Measurements from ENCODE around the gene EXOC6.
"Not testable (repeated sequence)": the region's sequence is repeated elsewhere in the genome, so short reads cannot be mapped to it uniquely, and the experiment has no call there.

EXOC6 gene

GRCh38 chr10:92946491-92946890 lies 98.2 kb downstream of the EXOC6 start:
- DNase-seq, result no peak

- not testable (repeated sequence) for DNase-seq
Measured at GRCh38 chr10:92952573-92952972, 104.3 kb downstream of the EXOC6 start.

GRCh38 chr10:92957223-92958010 lies 109.1 kb downstream of the EXOC6 start:
- DNase-seq, result no peak

- no peak for DNase-seq
Measured at GRCh38 chr10:92961638-92962037, 113.3 kb downstream of the EXOC6 start.

- DNase-seq, result peak; percentile 33
Measured at GRCh38 chr10:92965314-92965713, 117.0 kb downstream of the EXOC6 start.

GRCh38 chr10:92967641-92968040 lies 119.3 kb downstream of the EXOC6 start:
- no peak for DNase-seq

- no peak for DNase-seq
Measured at GRCh38 chr10:92969151-92969550, 120.8 kb downstream of the EXOC6 start.

- DNase-seq, result no peak
Measured at GRCh38 chr10:92970301-92971070, 122.2 kb downstream of the EXOC6 start.

- no peak for DNase-seq
Measured at GRCh38 chr10:92972066-92972870, 123.9 kb downstream of the EXOC6 start.

- no peak for DNase-seq
Measured at GRCh38 chr10:92972886-92973285, 124.6 kb downstream of the EXOC6 start.

- not testable (repeated sequence) for DNase-seq
Measured at GRCh38 chr10:92976278-92976677, 128.0 kb downstream of the EXOC6 start.

- DNase-seq, result no peak
Measured at GRCh38 chr10:92989250-92989649, 140.9 kb downstream of the EXOC6 start.

GRCh38 chr10:92990615-92991014 lies 142.3 kb downstream of the EXOC6 start:
- no peak for DNase-seq

- DNase-seq, result no peak
Measured at GRCh38 chr10:92991513-92991912, 143.2 kb downstream of the EXOC6 start.

GRCh38 chr10:92993699-92994272 lies 145.5 kb downstream of the EXOC6 start:
- DNase-seq, result no peak

- no peak for DNase-seq
Measured at GRCh38 chr10:92995509-92995908, 147.2 kb downstream of the EXOC6 start.

GRCh38 chr10:92997620-92998019 lies 149.3 kb downstream of the EXOC6 start:
- no peak for DNase-seq

- no peak for DNase-seq
Measured at GRCh38 chr10:92999191-92999590, 150.9 kb downstream of the EXOC6 start.

GRCh38 chr10:93006435-93007039 lies 158.2 kb downstream of the EXOC6 start:
- peak; percentile 5 for DNase-seq

GRCh38 chr10:93015722-93016121 lies 167.4 kb downstream of the EXOC6 start:
- no peak for DNase-seq

GRCh38 chr10:93023013-93023650 lies 174.8 kb downstream of the EXOC6 start:
- DNase-seq, result no peak

- no peak for DNase-seq
Measured at GRCh38 chr10:93026072-93026471, 177.8 kb downstream of the EXOC6 start.

Data from CD4-positive, alpha-beta T cell treated with Interleukin-12 subunit alpha and Interleukin-12 subunit beta, for 1 hour (primary cell).